Fibroblast of skin of abdomen (primary cell): Measurements from ENCODE around the gene A1BG. TPM values are rescaled to one million over a fixed set of nuclear protein-coding genes. Genes with fewer than 3 reads are reported as not detected.

Experiments used
- DNase-seq: peaks from one replicate; pipeline ENCODE4 v3.0.0-alpha.2; 2013
- polyA plus RNA-seq, 2 experiments: library from polyadenylated mRNA; unstranded; fragments of 120-200 nt; gene quantifications; one replicate each; pipeline ENCODE4 v1.2.1, GENCODE V29; 2013; ENCODE audit not compliant: insufficient read length in 2 of 2

Gene A1BG, protein sequence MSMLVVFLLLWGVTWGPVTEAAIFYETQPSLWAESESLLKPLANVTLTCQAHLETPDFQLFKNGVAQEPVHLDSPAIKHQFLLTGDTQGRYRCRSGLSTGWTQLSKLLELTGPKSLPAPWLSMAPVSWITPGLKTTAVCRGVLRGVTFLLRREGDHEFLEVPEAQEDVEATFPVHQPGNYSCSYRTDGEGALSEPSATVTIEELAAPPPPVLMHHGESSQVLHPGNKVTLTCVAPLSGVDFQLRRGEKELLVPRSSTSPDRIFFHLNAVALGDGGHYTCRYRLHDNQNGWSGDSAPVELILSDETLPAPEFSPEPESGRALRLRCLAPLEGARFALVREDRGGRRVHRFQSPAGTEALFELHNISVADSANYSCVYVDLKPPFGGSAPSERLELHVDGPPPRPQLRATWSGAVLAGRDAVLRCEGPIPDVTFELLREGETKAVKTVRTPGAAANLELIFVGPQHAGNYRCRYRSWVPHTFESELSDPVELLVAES
- 25.4 TPM for polyA plus RNA-seq (2013, experiment 1 of 2; ENCODE audit: insufficient read length)
- polyA plus RNA-seq (2013, experiment 2 of 2; ENCODE audit: insufficient read length), result 25.9 TPM

DNA sequence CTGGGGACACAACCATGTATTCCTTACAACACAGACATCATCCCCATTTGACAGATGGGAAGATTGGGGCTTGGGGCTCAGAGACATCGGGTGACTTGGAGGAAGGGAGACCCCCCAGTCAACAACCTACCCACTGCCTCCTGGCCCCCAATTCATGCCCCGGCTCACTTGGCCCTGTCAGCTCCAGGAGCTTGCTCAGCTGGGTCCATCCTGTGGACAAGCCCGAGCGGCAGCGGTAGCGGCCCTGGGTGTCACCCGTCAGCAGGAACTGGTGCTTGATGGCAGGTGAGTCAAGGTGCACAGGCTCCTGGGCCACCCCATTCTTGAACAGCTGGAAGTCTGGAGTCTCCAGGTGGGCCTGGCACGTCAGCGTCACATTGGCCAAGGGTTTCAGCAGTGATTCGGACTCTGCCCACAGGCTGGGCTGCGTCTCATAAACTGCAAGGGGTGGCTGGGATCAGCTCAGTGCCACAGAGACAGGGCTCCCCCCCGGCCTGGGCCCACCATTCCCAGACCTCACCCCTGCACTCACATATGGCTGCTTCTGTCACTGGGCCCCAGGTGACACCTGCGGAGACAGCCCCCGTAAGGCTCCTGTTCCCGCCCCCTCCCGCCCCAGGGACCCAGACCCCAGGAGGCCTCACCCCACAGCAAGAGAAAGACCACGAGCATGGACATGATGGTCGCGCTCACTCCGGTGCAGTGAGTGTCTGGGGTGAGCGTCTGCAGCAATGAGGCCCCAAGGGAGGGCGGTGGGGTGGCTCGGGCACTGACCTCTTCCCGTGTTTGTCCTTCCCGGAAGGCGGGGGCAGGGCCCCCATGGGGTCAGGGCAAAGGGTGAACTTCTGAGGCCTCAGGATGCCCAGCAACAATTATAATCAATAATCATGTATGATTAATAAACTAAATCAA is at the start of gene A1BG:
TSS of gene A1BG (minus strand) at position 733 of the 912 bp plus-strand sequence. CDS start at position 678, 55 bp downstream.
- no peak for DNase-seq

DNA sequence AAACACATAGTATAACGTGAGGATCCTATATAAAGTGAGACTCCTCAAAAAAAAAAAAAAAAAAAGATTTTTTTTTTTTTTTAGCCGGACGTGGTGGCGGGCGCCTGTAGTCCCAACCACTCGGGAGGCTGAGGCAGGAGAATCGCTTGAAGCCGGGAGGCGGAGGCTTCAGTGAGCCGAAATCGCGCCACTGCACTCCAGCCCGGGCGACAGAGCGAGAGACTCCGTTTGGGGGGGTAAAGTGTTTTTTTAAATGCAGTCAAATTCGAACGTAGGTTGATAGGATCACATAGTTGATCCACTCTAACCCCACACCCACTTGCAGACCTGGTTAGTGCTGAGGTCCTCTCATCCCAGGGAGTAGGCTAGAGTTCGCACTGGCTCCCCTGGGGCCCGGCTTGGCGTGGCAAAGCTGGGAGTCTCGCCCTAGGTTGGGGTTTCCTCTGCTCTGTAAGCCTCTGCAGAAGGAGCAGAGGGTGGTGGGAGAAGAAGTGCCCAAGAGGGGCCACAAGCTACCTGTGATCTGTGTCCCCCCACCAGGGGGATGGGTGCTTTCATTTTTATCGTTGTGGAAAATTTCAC is 48.6 kb upstream of the A1BG start:
- no peak for DNase-seq

DNA sequence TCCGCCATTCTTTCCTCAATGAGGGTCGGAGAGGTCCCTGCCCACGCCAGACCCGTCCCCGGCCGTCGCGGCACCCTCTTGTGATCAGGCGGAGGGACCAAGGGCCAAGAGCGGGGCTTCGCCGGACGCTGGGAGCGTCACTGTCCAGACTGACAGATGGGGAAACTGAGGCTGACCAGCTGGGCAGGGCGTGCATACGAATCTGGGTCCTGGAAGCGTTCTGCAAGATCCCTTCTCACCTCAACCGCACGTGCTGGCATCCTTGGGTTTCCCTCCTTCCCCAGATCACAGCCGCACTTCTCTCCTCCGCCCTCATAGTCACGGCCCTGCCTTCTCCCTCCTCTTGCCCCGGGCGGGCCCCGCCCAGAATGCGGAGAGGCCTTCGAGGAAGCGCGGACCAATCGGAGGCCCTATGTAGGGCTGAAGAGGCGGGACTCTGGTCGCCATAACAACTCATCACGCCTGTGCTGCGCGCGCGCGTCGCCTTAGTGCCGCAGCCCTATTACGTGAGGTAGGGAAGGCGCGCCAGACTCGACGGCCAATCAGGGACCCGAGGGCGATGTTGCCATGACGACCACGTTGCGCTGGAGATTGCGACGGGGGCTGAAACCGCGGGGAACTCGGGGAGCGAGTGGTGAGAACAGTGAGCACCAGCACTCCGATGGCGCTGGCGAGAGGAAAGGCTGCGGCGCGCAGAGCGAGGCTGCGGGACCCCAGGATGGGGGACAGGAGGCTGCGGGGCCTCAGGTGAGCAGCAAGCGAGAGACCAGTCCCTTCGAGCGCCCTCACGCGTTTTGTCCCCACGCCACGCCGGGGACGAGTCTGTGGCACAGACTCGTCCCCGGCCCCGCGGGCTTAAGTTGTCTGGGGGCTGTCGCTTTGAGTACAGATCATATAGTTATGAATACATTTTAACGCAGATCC is 47.9 kb upstream of the A1BG start:
- DNase-seq, result peak; percentile 99

DNA sequence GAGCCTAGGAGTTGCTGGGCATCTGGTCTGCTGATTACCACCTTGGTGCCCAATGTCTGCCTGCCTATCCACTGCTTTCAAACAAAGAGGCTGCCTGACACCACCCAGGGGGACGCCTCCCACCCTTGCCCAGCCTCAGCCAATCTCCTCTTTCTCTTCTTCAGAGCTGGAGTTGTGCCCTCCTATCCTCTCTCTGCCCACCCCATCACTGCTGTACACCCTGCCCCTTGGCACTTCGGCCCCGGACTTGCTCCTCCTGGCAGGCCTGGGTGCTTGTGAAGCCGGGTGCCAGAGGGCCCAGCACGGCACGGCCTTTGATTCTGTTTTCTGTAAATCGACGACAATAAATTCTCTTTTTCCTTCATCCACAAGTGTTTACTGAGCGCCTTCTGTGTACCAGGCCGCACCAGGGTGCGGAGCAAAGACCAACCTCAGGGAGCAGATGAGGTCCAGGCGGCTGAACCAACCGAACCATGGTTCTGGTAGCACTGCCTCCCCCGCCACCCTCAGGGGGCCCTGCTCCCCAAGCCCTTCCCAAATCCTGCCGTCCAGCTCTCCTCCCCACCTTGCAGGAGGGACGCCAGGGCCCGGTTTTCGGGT is 47.1 kb upstream of the A1BG start:
- no peak for DNase-seq

DNA sequence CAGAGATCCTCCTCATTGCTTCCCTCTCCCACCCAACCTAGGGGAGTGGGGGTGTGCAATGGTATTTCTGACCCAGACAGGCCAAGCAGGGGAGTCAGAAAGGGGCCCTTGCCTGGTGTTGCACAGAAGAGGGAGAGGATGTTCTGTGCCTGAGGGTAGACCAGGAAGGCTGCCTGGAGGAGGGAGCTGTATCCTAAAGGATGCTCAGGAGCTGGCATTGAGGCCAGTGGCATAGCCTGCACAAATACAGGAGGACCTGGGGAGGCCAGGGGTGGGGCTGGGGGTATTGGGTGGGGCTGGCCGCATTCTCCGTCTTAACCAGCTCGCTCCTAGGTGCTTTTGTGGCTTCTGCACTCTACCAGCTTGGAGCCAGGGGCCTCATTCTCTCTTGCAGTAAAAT is 46.6 kb upstream of the A1BG start:
- no peak for DNase-seq

DNA sequence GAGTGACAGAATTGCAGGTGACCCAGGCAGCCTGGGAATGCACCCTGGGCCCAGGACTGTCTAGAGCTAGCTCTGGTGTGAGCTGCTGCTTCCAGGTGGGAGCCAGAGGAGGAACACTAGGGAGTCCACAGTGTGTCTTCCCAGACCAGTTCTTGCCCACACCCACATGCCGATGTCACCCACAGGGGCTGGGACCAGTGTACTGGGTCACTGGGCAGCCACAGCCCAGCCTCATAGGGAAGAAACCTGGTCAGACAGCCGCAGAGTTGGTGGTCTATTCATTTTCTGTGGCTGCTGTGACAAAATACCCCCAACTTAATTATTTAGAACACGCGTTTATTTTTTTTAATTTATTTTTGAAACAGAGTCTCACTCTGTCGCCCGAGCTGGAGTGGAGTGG is 45.3 kb upstream of the A1BG start:
- DNase-seq, result no peak

DNA sequence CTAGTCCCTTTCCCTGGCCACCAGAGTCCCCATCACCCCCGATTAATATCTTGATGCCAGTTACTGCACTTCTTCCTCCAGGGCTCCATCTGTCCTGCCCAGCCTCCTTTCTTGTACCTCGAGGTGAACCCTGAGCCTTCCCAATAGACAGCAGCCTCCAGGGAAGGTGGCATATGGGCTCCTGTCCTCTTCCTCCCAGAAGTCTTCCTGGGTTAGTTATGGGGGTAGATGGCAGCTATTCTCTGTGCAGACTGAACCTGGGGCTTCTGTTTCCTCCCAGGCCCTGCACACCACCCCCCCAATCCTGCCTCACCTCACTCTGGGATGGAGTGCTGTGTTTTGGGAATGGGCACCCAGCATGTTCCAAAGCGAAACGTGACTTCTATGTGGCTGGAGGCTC is 44.8 kb upstream of the A1BG start:
- DNase-seq, result no peak

DNA sequence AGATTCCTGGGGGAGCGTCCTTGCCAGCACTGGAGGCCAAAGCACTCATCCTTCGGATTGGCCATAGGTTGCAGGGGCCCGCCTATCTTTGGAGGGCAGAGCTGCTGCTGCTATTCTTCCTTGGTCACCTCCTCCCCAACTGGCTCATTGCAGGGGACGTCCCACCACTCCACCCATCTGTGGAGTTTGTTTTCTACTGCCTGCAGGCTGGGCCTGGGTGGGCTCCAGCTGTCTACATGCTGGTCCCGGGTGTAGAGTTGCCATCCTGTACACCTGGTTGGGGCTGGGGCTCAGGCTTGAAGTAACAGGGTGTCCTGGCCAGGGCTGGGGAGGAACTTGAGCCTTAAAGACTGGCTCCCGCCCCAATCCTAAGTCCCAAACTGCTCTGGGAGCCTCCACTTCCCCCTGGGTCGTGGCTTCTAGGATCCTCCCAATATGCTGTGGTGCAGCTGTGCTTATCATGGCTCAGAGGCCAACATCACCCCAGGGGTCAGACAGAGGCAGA is 44.3 kb upstream of the A1BG start:
- DNase-seq, result no peak

DNA sequence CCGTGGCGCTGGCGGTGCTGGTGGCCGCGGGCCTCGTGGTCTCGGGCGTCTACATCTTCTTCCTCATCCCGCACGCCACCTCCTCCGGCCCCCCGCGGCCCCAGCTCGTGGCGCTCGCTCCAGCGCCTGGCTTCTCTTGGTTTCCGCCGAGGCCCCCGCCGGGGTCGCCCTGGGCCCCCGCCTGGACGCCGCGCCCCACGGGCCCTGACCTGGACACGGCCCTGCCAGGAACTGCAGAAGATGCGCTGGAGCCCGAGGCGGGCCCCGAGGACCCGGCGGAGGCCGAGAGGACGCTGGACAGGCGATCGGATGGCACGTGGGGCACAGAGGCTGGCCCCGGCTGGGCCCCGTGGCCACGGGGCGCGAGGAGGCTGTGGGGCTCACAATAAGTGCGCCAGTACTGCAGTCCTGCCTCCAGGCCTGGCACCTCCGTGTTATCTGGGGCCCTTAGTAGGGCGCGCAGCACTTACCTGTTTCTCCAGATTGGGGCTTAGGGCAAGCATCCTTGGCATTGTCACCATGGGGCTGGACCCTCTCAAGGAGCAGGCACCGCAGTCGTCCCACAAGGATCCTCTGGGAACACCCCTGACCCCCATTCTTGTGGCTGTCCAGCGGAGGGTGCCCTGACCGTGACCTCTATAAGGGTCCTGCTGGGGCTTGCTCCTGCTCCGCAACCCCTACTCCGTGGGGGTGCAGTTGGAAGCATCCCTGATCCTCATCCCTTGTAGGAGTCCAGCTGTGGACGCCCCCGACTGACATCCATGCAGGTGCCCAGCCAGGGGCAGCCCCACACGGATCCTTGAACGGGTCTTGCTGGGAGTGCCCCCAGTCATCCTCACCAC is 43.6 kb upstream of the A1BG start:
- DNase-seq, result no peak

DNA sequence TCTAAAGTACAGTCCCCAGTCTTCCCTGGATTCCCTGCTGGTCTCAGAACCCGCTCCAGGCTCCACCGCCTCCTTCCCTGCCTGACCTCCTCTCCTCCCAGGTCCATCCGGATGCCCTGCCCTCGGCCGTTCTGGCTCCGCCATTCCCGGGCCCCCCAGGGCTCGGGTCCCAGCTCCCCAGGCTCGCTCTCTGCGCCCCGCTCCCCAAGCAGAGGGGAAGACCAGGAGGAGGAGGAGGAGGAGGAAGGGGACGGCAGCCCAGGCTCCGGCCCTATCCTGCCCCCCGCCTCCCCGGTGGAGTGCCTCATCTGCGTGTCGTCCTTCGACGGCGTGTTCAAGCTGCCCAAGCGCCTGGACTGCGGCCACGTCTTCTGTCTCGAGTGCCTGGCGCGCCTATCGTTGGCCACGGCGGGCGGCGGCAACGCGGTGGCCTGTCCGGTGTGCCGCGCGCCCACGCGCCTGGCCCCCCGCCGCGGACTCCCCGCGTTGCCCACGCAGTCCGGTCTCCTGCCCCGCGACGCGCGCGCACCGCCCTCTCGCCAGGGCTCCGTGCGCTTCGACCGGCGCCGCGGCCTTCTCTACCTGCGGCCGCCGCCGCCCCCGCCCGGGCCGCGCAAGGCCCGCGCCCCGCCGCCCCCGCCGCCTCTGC is 42.8 kb upstream of the A1BG start:
- no peak for DNase-seq

DNA sequence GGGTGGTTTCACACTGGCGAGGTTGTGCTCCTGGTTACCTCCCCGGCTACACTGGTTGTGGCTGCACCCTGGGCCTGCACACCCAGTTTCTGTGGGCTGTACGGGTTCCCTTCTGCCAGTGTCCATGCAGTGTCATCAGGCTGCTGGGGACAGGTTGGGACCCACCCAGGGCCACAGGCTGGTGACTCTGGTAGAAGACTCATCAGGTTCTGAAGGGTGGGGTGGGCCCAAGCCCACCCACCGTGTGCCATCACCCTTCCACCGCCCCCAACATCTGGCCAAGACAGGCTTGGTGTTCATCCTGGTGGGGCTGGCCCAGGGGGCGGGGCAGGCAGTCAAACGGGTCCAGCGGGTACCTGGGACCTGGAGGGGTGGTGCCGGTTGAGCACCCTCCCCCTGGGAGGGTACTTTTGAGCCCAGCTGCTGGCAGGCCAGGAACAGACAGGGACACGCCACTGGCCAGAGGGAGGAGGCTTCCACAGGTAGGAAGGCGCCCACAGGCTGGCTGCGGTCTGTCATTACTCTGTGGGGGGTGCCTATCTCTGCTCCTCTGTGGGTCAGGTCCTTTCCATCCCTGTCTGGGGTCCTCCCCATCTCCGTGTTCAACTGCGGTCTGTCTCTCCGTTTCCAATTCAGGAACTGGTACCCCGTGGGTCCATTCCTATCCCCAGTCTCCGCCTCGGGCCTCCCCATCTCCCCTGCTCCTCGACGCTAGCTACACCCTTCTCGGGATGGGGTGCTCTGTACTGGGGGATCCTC is 42.1 kb upstream of the A1BG start, which contains the start of gene RNF225:
TSS of gene RNF225 (plus strand) at position 437 of the 759 bp plus-strand sequence. CDS start 434 bp downstream, outside the sequence.
- DNase-seq, result no peak

DNA sequence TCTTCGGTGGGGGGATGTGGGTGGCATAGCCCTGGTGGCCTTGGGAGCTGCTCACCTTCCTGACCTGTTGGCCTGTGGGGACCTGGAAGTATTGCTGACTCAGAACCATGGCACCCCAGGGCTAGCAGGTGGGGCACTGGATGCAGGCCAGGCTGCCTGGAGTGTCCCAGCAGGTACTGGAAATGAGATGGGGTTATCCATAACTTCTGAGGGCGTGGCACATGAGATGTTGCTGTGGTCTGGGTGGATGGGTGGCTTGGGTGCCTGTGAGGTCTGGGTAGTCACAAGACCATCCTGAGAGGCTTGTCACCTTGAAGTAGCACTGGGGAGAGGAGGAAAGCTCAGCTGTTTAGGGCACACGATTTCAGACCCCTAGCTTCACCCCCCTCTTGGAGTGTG is 41.5 kb upstream of the A1BG start:
- no peak for DNase-seq

DNA sequence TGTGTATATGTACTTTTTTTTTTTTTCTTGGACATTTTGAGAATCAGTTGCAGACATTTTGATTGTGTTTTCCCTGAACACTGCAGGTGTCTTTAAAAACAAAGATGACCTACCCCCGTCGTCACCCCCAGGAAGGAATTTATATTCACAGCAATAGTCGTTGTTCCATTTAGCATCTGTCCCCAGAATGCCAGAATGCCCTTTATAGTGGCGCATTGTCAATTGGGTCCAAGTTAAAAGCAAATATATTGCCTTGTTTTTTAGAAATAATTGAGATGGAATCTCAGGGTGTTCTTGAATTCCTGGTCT is 40.4 kb upstream of the A1BG start:
- DNase-seq, result no peak

DNA sequence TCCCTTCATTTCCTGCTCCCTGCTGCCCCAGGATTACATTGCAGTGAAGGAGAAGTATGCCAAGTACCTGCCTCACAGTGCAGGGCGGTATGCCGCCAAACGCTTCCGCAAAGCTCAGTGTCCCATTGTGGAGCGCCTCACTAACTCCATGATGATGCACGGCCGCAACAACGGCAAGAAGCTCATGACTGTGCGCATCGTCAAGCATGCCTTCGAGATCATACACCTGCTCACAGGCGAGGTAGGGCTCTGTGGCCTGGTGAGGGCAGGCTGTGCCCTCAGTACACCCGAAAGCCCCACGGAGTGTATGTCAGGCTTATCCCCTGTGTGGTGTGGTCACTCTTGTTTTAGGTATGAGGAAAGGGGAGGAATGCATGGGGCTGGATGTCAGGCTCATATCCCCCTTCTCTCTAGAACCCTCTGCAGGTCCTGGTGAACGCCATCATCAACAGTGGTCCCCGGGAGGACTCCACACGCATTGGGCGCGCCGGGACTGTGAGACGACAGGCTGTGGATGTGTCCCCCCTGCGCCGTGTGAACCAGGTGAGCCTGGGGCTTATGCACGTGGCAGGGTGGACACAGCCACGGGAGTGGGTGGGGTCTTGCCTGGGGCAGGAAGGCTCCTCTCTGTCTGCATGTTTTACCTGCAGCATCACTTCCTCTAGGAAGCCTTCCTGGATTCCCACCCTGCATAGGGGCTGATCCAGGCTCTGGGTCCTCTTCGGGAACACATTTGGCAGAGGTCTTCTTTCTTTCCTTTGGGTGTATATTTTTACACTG is 39.8 kb upstream of the A1BG start:
- no peak for DNase-seq

DNA sequence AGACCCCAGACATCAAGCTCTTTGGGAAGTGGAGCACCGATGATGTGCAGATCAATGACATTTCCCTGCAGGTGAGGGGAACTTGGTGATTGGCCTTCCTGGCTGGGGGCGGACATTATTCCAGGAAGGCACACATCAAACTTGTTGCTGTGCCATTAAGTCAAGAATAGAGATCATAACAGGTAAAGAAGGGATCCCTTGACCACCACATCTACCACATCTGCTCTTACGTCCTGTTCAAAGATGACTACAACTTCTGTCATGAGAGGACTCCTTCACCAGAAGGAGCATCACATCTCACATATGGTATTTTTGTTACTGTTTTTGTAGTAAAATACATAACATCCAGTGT is 34.9 kb upstream of the A1BG start:
- DNase-seq, result no peak

DNA sequence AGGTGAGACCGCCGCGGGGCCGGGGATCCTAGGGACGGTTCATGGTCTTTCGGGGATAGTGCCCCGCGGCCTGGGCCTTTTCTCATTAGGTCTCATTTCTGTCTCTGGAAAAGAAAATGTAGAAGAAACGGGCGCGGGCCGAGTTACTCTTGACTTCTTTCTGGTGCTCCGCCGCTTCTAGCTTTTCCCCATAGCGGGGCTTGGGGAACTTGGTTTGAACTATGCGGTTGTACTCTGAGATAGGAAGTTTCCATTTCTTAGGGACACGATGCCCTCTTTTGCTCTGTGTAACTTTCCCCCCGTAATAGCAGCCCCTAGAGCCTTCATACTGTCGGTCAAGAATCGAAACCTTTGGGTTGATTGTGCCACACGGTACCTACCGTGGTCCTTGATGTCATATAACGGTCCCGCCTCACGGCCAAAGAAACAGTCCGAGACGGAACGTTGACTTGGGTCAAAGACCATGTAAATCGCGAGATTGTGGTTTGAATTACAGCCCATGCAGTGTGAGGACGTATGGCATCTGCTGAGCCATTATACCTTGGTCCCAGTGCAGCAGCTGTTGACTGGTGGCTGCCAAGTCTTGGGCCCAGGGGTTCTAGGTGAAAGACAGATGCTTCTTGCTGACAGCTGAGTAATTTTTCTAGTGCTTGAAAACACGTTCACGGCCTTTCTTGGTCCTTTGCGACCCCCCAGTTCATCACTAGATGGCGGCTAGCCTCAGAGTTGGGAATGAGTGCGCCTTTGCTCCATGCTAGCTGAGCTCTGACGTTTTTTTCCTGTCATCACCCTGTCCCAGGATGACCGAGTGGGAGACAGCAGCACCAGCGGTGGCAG is 34.3 kb upstream of the A1BG start:
- DNase-seq, result no peak
